NCI-H1417 (cell line): ENCODE measurements around the gene CHMP4A.
"Not testable (repeated sequence)": the region's sequence is repeated elsewhere in the genome, so short reads cannot be mapped to it uniquely, and the experiment has no call there.

Experiments used
- DNase-seq, 3 experiments: peaks; one replicate each; lab custom pipeline; 2025; lab: John Stamatoyannopoulos, UW

CHMP4A gene

DNA sequence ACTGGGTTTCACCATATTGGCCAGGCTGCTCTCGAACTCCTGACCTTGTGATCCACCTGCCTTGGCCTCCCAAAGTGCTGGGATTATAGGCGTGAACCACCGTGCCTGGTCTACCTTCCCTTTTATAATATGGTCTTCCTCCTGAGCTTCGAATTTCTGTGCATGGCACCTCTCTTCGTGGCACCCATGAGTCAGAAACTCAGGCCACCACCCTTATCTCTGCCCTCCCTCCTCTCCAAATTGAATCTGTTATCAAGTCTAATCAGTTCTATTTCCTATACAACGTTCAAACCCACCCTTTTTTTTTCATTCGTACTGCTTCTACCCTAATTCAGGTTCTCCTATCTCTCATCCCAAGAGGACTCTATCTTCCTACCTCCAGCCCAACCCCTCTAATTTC, 34.1 kb upstream of the CHMP4A start:
- no peak for DNase-seq

DNA sequence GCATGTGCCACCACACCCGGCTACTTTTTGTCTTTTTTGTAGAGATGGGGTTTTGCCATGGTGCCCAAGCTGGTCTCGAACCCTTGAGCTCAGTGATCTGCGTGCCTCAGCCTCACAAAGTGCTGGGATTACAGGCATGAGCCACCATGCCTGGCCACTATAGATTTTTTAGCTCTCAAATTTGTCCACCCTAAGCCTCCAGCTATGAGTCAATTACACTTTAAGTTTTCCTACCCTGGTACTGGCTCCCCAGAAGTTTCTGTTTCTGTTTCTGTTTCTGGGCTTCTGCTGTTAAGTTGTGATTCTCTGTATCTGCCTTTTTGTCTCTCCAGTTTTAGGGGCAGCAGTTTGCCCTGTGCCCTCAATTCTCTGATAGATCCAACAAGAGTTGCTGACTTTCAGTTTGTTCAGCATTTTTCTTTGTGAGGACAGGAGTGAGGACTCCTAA, 33.5 kb upstream of the CHMP4A start:
- no peak for DNase-seq

DNA sequence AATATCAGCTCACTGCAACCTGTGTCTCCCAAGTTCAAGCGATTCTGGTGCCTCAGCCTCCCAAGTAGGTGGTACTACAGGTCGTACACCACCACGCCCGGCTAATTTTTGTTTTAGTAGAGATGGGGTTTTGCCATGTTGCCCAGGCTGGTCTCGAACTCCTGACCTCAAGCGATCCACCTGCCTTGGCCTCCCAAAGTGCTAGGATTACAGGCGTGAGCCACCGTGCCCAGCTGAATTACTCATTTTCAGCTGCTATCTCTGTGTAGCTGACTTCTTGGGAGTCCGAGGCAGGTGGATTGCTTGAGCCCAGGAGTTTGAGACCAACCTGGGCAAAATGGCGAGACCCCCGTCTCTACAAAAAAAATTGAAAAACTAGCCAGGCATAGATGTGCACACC, 32.1 kb upstream of the CHMP4A start:
- not testable (repeated sequence) for DNase-seq

DNA sequence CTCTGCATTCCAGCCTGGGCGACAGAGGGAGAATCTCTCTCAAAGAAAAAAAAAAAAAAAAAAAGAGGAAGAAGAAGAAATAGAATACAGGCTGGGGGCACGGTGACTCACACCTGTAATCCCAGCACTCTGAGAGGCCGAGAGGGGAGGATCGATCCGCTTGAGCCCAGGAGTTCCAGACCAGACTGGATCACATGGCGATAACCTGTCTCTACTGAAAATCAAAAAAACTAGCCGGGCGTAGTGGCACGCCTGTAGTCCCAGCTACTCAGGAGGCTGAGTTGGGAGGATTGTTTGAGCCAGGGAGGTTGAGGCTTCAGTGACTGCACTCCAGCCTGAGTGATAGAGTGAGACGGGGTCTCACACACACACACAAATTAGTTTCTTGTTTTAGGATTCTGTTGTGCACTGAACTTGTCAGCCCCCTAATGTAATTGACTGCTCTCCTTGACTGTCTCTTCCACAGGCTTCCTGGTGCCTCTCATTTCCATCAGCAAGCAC, 30.1 kb upstream of the CHMP4A start:
- no peak for DNase-seq

DNA sequence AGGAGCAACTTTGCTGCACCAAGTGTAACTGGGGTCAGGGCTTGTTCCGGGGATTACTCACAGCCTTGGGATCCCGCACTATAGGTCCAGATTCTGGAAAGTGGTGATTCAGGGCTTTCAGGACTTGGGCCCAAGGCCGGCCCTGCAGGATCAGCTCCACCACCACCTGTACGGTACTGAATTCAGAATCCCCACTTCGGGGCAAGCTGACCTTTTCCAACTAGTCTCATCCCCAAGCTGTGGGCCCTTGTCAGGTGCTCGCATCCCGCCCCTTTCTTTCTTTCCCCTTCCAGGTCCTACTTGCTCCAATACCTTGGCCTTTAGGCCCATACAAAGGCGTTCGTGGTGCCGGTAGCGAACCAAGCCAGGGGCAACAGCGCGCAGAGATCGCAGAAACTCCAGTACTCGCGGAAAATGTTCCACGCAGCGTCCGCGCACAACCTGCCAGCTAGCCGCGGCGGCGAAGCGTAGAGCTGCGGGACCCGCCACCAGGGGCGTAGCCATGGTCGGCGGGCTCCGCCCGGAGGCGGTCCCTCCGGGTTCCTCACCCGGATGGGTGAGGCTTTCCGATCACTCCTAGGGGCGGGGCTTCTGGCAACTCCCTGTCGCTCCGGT, 28.6 kb upstream of the CHMP4A start:
- DNase-seq: peak; percentile 94 to 100 (median 99)

DNA sequence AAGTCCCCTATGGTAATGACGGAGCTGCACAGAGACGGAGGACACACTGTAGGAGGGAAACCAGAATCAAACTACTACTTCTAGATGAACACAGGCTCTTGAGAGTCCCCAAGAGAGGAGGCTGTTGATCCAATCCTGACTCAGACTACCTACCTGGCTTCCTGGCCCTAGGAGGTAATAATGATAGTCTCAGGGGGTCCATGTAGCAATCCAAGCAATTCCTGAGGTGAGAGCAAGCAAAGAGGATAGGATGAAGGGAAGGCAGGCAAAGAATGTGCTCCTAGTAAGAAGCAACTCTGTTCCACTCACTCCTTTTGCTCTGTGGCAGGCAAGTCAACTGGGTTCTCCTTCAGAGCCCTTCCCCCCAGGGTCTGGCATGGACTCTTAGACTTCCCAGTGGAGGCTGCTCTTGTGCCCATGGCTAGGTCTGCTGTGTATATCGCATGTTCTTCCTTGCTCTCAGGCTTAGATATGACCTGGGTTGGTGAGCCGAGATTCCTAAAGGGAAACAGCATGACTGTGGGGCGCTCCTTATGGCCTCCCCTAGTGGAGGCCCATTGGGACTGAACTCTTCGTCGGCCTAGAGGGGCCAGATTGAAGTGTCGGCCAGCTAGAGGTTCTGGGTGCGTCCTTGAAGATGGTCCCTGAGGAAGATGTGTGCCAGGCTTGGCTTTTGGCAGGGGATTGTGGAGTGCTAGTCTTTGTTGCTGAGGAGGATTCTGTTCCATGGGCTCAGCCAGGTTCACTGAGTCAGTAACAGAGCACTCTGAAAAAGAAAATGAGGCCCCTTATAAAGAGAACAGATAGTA, 27.0 kb upstream of the CHMP4A start:
- DNase-seq: no peak

DNA sequence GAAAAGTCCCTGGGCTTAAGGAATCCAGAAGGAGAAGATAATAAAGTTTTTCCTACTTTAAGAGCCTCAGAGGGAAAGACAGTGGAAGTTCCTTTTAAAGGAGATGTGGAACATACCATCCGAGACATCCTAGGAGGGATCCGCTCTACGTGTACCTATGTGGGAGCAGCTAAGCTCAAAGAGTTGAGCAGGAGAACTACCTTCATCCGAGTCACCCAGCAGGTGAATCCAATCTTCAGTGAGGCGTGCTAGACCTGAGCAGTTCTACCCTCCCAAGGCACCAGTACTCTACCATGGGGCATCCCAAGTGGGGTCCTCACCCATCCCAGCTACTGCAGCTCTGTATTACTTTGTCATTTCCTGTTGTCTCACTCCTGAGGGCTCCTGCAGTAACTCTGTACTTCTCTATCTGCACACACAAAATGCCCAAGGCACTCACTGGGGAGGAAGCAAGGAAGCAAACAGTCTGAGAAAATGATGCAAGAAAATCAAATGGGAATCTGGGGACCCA, 25.3 kb upstream of the CHMP4A start:
- DNase-seq: no peak

DNA sequence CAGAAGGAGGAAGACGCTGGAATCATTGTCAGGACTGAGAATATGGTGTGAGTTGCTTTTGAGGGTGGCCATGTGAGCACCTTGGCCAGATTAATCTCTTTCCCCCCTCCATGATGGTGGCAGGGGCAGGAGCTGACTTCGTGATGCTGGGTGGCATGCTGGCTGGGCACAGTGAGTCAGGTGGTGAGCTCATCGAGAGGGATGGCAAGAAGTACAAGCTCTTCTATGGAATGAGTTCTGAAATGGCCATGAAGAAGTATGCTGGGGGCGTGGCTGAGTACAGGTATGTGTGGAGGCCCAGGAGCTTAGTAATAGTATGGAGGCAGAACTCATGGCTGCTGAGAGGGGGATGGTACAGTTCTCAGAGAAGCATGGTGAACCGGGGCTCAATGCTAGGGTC, 24.8 kb upstream of the CHMP4A start:
- DNase-seq: no peak

DNA sequence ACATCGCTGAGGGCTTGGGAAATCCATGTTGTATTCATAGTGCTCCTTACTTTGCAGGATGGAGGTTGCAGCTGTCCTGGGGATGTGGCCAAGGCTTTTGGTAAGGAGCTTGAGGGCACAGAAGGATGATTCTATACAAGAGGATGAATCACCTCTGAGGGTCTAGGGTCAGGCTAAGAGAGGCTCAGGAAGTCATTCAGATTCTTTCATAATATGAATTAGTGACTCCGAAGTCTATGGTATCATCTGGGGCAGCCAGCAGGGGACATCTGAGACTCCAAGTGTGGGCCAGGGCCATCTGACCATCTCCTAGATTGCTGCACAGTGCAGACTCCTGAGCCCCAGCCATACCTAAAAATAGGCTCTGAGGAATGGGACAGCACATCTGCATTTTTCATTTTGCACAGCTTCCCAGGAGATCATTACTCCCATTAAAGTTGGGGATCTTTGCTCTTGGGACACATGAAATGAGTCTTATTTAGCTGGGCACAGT, 24.2 kb upstream of the CHMP4A start:
- DNase-seq: no peak

DNA sequence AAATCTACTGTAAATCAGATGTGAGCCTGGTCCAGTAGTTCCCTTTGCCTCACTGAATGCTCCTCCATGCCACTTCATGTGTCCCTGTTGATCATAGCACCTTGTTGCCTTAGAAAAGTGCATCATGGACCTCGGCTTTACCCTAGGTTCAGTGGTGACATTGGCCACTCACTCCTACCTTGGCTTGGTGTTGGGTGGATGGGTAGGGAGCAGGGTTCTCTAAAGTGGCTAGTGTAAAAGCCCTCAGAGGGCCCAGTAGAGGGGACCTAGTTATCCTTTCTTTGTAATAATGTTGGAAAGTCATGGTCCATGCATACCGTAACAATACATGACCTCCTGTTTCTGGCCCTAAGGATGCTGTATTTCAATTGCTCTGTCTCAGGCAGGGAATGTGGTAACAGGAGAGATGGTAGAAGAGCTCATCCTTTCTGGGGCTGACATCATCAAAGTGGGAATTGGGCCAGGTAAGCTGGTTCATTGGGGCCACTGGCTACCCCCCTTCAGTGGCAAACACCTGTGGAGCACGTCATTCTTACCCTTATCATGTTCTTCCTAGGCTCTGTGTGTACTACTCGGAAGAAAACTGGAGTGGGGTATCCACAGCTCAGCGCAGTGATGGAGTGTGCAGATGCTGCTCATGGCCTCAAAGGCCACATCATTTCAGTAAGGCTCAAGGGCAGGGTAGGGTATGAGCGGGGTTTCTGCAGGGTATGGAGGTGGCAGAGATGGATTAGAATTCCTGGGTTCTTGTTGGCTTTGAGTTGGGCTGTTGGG, 23.6 kb upstream of the CHMP4A start:
- DNase-seq: no peak

DNA sequence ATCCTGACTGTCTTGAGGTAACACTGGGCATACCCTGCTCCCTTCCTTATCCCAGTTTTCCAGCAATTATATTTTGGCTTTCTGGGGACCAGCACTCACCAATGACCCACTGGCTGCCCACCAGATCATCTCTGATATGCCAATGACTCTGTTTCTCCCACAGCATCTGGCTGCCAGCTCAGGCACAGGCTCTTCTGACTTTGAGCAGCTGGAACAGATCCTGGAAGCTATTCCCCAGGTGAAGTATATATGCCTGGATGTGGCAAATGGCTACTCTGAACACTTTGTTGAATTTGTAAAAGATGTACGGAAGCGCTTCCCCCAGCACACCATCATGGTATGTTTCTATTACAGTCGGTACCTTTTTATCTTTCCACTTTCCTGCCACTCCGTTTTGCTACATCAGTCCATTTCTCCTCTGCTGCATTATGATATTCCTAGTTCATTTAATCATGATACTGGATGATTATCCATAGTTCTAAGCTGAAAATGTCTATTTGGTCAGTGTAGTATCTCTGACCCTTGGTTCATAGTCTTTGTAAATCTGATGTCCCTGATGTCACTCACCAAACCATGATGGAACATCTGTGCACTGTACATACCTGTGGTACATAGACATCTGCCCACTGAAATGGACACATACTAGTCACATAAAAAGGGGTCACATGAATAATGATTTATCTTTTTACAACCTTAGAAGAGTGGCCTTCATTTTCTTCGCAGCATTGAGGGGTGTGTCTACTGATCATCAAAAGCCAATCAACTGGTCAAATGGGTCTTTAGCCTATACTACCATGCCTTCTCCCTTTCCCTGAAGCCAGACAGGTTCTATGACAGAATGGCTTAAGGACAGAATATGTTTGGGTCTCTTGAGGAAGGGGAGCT, 22.8 kb upstream of the CHMP4A start:
- no peak for DNase-seq

DNA sequence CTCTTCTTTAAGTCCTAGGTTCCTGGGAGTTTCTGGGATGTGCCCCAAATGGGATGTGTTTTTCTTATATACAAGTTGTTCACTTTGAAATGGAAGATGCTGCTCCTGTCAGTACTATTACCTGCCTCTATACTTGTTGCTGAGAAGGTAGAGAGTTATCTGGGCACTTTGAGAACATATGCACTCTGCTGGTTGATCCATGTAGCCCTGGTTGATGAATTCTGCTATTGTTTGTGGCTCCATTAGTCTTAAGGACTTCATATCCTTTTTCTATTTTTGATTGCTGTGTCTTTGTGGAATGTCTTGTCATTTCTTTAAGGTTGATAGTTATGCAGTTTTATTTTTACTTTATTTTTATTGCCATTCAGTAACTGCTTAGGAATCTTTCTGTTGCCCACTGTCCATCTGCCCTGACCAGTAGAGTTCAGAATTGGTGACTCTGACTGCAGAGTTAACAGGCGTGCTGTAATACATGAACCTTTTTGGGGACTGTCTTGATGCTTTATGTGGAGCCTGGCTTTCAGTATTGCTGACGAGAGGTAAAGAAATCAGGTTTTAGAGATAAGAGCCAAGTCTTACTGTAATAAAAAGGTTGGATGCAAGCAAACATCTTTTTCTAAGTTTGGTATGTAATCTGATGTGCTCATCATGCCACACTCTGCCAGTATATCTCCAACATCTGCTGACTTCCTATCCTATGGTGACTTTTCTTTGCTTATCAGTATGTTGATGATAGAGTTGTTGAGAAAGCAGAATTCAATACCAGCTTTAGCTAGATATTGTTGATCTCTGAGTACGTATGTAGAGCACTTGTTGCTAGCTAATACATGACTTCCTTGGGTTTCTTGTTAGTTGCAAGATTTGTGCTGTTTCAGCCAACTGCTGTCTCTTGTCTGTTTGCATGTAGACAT, 21.1 kb upstream of the CHMP4A start:
- DNase-seq: no peak

DNA sequence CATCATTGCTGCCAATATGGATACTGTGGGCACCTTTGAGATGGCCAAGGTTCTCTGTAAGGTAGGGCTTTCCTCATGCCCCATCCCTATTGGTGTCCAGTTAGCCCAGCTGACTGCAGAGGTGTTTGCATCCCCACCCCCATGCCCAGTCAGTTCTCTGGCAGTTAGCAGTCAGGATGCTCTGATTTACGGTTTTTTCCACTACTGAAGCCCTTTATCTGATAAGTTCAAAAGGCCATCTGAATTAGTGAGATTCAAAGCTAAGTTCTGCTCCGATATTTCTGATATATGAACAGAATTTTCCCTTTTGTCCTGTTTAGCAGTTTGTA, 20.2 kb upstream of the CHMP4A start:
- peak in 1 of 3 experiments; percentile 38 for DNase-seq

DNA sequence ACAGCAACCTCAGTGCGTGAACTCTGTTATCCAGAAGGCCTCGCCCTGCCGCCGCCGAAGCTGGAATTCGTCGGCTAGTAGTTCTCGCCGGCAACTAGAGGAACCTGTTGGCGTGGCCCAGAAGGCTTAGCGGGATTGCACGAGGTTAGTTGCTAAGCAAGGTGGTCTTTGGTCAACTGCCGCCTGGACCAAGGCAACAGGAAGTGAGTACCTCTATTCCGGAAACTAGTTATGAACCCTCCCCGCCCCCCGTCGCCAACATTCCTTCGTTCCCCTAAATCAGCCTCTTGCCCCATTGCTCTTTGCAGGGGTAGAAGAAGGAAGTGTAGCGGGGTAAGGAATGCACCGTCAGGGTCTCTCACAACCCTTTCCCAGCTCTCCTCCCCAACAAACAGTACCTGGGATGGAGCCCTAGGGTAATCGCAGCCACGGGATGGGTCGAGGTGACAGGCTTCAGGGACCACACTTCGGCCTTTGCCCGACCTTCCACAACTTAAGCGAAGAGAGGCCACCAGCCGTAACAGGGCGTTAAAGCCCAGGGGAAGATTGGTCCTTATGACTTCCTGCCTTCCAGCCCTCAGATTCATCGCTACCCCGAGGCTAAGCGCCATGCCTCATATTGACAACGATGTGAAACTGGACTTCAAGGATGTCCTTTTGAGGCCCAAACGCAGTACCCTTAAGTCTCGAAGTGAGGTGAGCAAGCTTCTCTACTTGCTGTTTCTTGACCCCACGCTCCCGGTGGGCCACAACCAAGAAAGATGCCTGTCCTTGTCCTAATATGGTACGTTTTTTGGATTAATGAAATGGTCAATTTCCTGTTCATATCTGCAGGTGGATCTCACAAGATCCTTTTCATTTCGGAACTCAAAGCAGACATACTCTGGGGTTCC, 19.6 kb upstream of the CHMP4A start, which contains the start of gene GMPR2:
Gene GMPR2 (plus strand): TSS at position 285 of the 893 bp plus-strand sequence. CDS start 325 bp downstream, at position 610.
- DNase-seq: peak in 2 of 3 experiments; percentile 78 to 93

DNA sequence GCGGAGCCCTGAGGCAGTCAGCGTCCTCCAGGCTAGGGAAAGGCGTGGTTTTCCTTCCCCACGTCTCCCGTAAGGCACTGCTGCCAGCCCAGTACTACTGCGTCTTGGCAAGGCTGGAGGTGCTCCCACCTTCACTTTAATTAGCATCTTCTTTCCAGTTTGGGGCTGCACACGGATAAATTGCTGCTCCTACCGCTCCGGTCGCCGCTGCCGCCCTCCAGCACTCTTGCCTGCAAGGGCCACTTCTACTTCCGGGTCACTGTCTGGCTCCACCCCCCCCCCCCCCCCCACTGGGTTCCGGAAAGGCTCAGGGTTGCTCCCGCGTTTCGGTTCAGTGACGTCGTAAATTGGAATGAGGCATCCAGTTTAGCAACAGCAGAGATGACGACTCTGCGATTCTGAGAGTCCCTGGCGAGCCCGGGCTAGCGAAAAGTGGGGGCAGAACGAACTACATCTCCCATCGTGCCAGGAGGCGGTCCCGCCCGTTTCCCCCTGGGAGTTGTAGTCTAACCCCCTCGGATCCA, 18.9 kb upstream of the CHMP4A start, which contains the start of gene NEDD8:
Gene NEDD8 (minus strand): TSS at position 247 of the 524 bp plus-strand sequence. CDS start 100 bp downstream, at position 147.
- DNase-seq: peak; percentile 92 to 97 (median 96)

DNA sequence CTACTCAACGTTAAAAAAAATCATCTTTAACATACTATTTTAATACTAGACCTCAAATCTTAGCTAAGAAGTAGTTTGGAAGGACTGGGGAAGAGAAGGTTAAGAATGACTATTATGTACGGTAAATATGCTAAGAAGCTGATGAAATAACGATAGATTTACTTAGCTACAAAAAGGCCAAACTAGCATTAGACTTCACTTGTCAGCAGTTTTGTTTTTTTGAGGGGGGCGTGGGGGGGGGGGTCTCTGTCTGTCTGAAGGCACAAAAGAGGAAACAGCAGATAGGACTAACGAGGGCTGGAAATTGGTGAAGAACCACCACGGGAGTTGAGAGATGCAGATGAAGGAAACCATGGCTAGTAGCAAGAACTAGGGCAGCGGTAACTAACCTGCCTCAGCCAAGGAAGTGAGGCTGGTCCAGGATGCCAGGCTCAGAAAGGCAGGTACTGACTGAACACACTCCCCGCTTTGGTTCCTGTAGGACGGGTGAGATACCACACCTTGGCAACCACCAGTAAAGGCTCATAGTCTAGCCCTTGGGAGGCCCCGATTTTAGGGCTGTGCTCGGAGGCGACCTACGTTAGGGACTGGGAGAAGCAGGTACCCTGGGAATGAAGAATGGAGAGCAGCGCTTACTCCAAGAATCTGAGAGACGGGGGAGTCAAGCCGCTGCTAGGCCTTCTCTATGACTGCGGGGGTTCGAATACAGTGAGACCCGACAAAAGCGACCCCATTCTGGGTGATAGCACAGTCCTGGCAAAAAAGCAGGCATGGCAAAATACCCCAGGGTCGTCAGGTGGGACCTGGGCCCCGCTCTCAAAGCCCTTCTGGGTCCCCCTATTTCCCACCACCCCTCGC, 18.2 kb upstream of the CHMP4A start:
- peak in 1 of 3 experiments; percentile 58 for DNase-seq

DNA sequence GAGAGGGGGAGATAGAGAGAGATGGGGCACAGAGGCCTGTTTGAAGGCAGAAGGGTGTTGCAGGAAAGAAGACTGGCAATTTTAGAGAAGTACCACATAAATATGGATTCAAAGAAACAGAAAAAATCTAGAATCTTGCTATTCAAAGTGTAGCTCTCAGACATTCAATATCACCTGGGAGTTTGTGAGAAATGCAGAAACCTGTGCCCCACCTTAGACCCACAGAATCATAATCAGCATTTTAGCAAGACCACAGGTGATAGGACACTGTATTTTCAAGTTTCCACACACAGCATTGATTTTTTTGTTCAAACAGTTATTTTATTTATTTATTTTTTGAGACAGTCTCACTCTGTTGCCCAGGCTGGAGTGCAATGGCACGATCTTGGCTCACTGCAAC, 15.6 kb upstream of the CHMP4A start:
- DNase-seq: no peak

DNA sequence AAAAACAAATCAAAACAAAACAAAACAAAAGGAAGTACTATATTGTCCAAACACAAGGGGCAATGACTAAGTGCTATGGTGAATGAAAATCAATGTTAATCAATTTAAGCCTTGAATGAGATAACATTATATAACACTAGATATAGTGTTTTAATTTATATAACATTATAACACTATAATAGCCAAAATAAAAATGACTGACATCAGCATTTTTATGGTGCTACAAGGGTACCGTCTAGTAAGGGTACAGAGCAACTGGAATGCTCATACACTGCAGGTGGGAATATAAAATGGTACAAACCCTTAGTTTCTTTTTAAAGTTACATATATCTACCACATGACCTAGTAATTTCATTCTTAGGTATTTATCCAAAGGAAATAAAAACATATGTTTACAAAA, 13.2 kb upstream of the CHMP4A start:
- no peak for DNase-seq
